ENCODE measurements around the gene NRIP3. TPM values are rescaled to one million over a fixed set of nuclear protein-coding genes. Genes with fewer than 3 reads are reported as not detected.

Gene NRIP3
- polyA plus RNA-seq, 2 donors = 0.08 to 0.22 TPM

GRCh38 chr11:9038541-9038940 lies 34.7 kb upstream of the NRIP3 start:
- WGBS, 2 donors = 90 to 100% methylated on average over 3 of the region's 3 CpGs
- Histone ChIP-seq H3K36me3 (ENCODE audit: control insufficient read depth in 2 of 2, insufficient read depth in 2 of 2, low read length in 1 of 2) (no peaks in the 10 kb centered on the region), H3K4me1 (ENCODE audit: control insufficient read depth in 2 of 2, insufficient read depth in 2 of 2, low read length in 1 of 2) (no peaks in the 10 kb centered on the region), H3K27me3 (ENCODE audit: control insufficient read depth in 1 of 2, insufficient read depth in 2 of 2, low read length in 2 of 2) (no peaks in the 10 kb centered on the region), H3K9me3 (ENCODE audit: control insufficient read depth in 2 of 2, insufficient read depth in 1 of 2, low read depth in 1 of 2, low read length in 1 of 2) (no peaks in the 10 kb centered on the region), H3K27ac (ENCODE audit: low read depth in 2 of 2, low read length in 1 of 2) (no peak overlapping the region), H3K4me3 (ENCODE audit: low read depth in 1 of 2, low read length in 2 of 2) (no peak overlapping the region)

- no peak overlapping the region for H3K4me3 ChIP-seq (ENCODE audit: low read depth in 1 of 2, low read length in 2 of 2)
- 83 to 88% methylated on average over 1 of the region's 1 CpG for WGBS, 2 donors
- H3K4me1 ChIP-seq (ENCODE audit: control insufficient read depth in 2 of 2, insufficient read depth in 2 of 2, low read length in 1 of 2) = no peaks in the 10 kb centered on the region
- no peaks in the 10 kb centered on the region for H3K27me3 ChIP-seq (ENCODE audit: control insufficient read depth in 1 of 2, insufficient read depth in 2 of 2, low read length in 2 of 2)
- H3K36me3 ChIP-seq (ENCODE audit: control insufficient read depth in 2 of 2, insufficient read depth in 2 of 2, low read length in 1 of 2) = no peaks in the 10 kb centered on the region
- H3K27ac ChIP-seq (ENCODE audit: low read depth in 2 of 2, low read length in 1 of 2) = no peak overlapping the region
- H3K9me3 ChIP-seq (ENCODE audit: control insufficient read depth in 2 of 2, insufficient read depth in 1 of 2, low read depth in 1 of 2, low read length in 1 of 2) = no peaks in the 10 kb centered on the region
These were observed 34.2 kb upstream of the NRIP3 start for GRCh38 chr11:9037963-9038362.

- Histone ChIP-seq H3K4me3 (ENCODE audit: low read depth in 1 of 2, low read length in 2 of 2) (no peak overlapping the region), H3K36me3 (ENCODE audit: control insufficient read depth in 2 of 2, insufficient read depth in 2 of 2, low read length in 1 of 2) (no peaks in the 10 kb centered on the region), H3K27me3 (ENCODE audit: control insufficient read depth in 1 of 2, insufficient read depth in 2 of 2, low read length in 2 of 2) (no peaks in the 10 kb centered on the region), H3K4me1 (ENCODE audit: control insufficient read depth in 2 of 2, insufficient read depth in 2 of 2, low read length in 1 of 2) (no peaks in the 10 kb centered on the region), H3K9me3 (ENCODE audit: control insufficient read depth in 2 of 2, insufficient read depth in 1 of 2, low read depth in 1 of 2, low read length in 1 of 2) (no peaks in the 10 kb centered on the region), H3K27ac (ENCODE audit: low read depth in 2 of 2, low read length in 1 of 2) (no peak overlapping the region)
- WGBS, 2 donors = 73 to 82% methylated on average over 7 of the region's 7 CpGs
These were observed 33.4 kb upstream of the NRIP3 start for GRCh38 chr11:9037046-9037780.

- Histone ChIP-seq H3K27ac (ENCODE audit: low read depth in 2 of 2, low read length in 1 of 2) (no peak overlapping the region), H3K27me3 (ENCODE audit: control insufficient read depth in 1 of 2, insufficient read depth in 2 of 2, low read length in 2 of 2) (no peaks in the 10 kb centered on the region), H3K9me3 (ENCODE audit: control insufficient read depth in 2 of 2, insufficient read depth in 1 of 2, low read depth in 1 of 2, low read length in 1 of 2) (no peaks in the 10 kb centered on the region), H3K4me3 (ENCODE audit: low read depth in 1 of 2, low read length in 2 of 2) (no peak overlapping the region), H3K4me1 (ENCODE audit: control insufficient read depth in 2 of 2, insufficient read depth in 2 of 2, low read length in 1 of 2) (peaks cover 0 to 5% of the 10 kb centered on the region in 2 donors), H3K36me3 (ENCODE audit: control insufficient read depth in 2 of 2, insufficient read depth in 2 of 2, low read length in 1 of 2) (no peaks in the 10 kb centered on the region)
- 57 to 72% methylated on average over 5 of the region's 5 CpGs for WGBS, 2 donors
These were observed 26.8 kb upstream of the NRIP3 start for GRCh38 chr11:9030601-9031000.

GRCh38 chr11:9029422-9029821 lies 25.6 kb upstream of the NRIP3 start:
- H3K4me3 ChIP-seq (ENCODE audit: low read depth in 1 of 2, low read length in 2 of 2) = no peak overlapping the region
- H3K27ac ChIP-seq (ENCODE audit: low read depth in 2 of 2, low read length in 1 of 2) = no peak overlapping the region
- 91% methylated on average over 7 of the region's 7 CpGs for WGBS, 2 donors
- H3K9me3 ChIP-seq (ENCODE audit: control insufficient read depth in 2 of 2, insufficient read depth in 1 of 2, low read depth in 1 of 2, low read length in 1 of 2) = no peaks in the 10 kb centered on the region
- no peaks in the 10 kb centered on the region for H3K27me3 ChIP-seq (ENCODE audit: control insufficient read depth in 1 of 2, insufficient read depth in 2 of 2, low read length in 2 of 2)
- H3K4me1 ChIP-seq (ENCODE audit: control insufficient read depth in 2 of 2, insufficient read depth in 2 of 2, low read length in 1 of 2) = peaks cover 0 to 5% of the 10 kb centered on the region in 2 donors
- no peaks in the 10 kb centered on the region for H3K36me3 ChIP-seq (ENCODE audit: control insufficient read depth in 2 of 2, insufficient read depth in 2 of 2, low read length in 1 of 2)

- peaks cover 0 to 5% of the 10 kb centered on the region in 2 donors for H3K4me1 ChIP-seq (ENCODE audit: control insufficient read depth in 2 of 2, insufficient read depth in 2 of 2, low read length in 1 of 2)
These were observed 24.8 kb upstream of the NRIP3 start for GRCh38 chr11:9028581-9028980.

GRCh38 chr11:9025101-9025850 lies 21.5 kb upstream of the NRIP3 start:
- no peak overlapping the region for H3K4me3 ChIP-seq (ENCODE audit: low read depth in 1 of 2, low read length in 2 of 2)
- H3K36me3 ChIP-seq (ENCODE audit: control insufficient read depth in 2 of 2, insufficient read depth in 2 of 2, low read length in 1 of 2) = no peaks in the 10 kb centered on the region
- H3K27ac ChIP-seq (ENCODE audit: low read depth in 2 of 2, low read length in 1 of 2) = no peak overlapping the region
- 80 to 86% methylated on average over 9 of the region's 9 CpGs for WGBS, 2 donors
- no peaks in the 10 kb centered on the region for H3K9me3 ChIP-seq (ENCODE audit: control insufficient read depth in 2 of 2, insufficient read depth in 1 of 2, low read depth in 1 of 2, low read length in 1 of 2)
- H3K27me3 ChIP-seq (ENCODE audit: control insufficient read depth in 1 of 2, insufficient read depth in 2 of 2, low read length in 2 of 2) = no peaks in the 10 kb centered on the region
- no peaks in the 10 kb centered on the region for H3K4me1 ChIP-seq (ENCODE audit: control insufficient read depth in 2 of 2, insufficient read depth in 2 of 2, low read length in 1 of 2)

More at GRCh38 chr11:9028581-9028980, 24.8 kb upstream of the NRIP3 start:
- H3K36me3 ChIP-seq (ENCODE audit: control insufficient read depth in 2 of 2, insufficient read depth in 2 of 2, low read length in 1 of 2) = no peaks in the 10 kb centered on the region
- no peak overlapping the region for H3K27ac ChIP-seq (ENCODE audit: low read depth in 2 of 2, low read length in 1 of 2)
- H3K27me3 ChIP-seq (ENCODE audit: control insufficient read depth in 1 of 2, insufficient read depth in 2 of 2, low read length in 2 of 2) = no peaks in the 10 kb centered on the region
- no peak overlapping the region for H3K4me3 ChIP-seq (ENCODE audit: low read depth in 1 of 2, low read length in 2 of 2)
- WGBS, 2 donors = 91% methylated on average over 1 of the region's 1 CpG
- H3K9me3 ChIP-seq (ENCODE audit: control insufficient read depth in 2 of 2, insufficient read depth in 1 of 2, low read depth in 1 of 2, low read length in 1 of 2) = no peaks in the 10 kb centered on the region

GRCh38 chr11:9022961-9023680 lies 19.3 kb upstream of the NRIP3 start:
- Histone ChIP-seq H3K36me3 (ENCODE audit: control insufficient read depth in 2 of 2, insufficient read depth in 2 of 2, low read length in 1 of 2) (no peaks in the 10 kb centered on the region), H3K4me3 (ENCODE audit: low read depth in 1 of 2, low read length in 2 of 2) (no peak overlapping the region), H3K27me3 (ENCODE audit: control insufficient read depth in 1 of 2, insufficient read depth in 2 of 2, low read length in 2 of 2) (no peaks in the 10 kb centered on the region), H3K27ac (ENCODE audit: low read depth in 2 of 2, low read length in 1 of 2) (no peak overlapping the region), H3K4me1 (ENCODE audit: control insufficient read depth in 2 of 2, insufficient read depth in 2 of 2, low read length in 1 of 2) (no peaks in the 10 kb centered on the region), H3K9me3 (ENCODE audit: control insufficient read depth in 2 of 2, insufficient read depth in 1 of 2, low read depth in 1 of 2, low read length in 1 of 2) (no peaks in the 10 kb centered on the region)
- WGBS, 2 donors = 90 to 91% methylated on average over 9 of the region's 9 CpGs

GRCh38 chr11:9020916-9021315 lies 17.1 kb upstream of the NRIP3 start:
- no peaks in the 10 kb centered on the region for H3K4me1 ChIP-seq (ENCODE audit: control insufficient read depth in 2 of 2, insufficient read depth in 2 of 2, low read length in 1 of 2)
- no peaks in the 10 kb centered on the region for H3K9me3 ChIP-seq (ENCODE audit: control insufficient read depth in 2 of 2, insufficient read depth in 1 of 2, low read depth in 1 of 2, low read length in 1 of 2)
- WGBS, 2 donors = 68 to 73% methylated on average over 8 of the region's 8 CpGs
- no peak overlapping the region for H3K4me3 ChIP-seq (ENCODE audit: low read depth in 1 of 2, low read length in 2 of 2)
- H3K36me3 ChIP-seq (ENCODE audit: control insufficient read depth in 2 of 2, insufficient read depth in 2 of 2, low read length in 1 of 2) = no peaks in the 10 kb centered on the region
- no peaks in the 10 kb centered on the region for H3K27me3 ChIP-seq (ENCODE audit: control insufficient read depth in 1 of 2, insufficient read depth in 2 of 2, low read length in 2 of 2)
- no peak overlapping the region for H3K27ac ChIP-seq (ENCODE audit: low read depth in 2 of 2, low read length in 1 of 2)
